Epidermal melanocyte (primary cell): ENCODE results near the gene RELL1.

Experiments
- DNase-seq: peaks from one replicate; pipeline ENCODE4 v3.0.0; 2011; ENCODE audit warnings: low spot score; ENCODE audit not compliant: insufficient read length

Gene RELL1

DNA sequence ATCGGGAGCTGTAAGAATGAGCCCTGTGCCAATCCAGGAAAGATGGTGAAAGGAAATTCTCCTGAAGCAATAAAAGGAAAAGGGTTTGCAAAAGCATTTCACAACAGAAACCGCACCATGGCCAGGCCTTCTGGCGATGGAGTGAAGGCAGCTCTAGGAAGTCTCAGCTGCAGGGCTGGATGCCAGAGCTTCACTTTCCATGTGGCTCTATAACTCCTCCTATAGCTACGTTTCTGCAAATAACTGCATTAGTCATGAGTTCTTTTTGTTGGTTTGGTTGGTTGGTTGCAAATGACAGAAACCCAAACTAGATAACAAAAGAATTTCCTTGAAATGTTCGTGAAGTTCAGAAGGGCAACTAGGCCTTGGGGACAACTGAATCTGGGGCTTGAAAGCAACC, 84.6 kb downstream of the RELL1 start:
- DNase-seq, result no peak

DNA sequence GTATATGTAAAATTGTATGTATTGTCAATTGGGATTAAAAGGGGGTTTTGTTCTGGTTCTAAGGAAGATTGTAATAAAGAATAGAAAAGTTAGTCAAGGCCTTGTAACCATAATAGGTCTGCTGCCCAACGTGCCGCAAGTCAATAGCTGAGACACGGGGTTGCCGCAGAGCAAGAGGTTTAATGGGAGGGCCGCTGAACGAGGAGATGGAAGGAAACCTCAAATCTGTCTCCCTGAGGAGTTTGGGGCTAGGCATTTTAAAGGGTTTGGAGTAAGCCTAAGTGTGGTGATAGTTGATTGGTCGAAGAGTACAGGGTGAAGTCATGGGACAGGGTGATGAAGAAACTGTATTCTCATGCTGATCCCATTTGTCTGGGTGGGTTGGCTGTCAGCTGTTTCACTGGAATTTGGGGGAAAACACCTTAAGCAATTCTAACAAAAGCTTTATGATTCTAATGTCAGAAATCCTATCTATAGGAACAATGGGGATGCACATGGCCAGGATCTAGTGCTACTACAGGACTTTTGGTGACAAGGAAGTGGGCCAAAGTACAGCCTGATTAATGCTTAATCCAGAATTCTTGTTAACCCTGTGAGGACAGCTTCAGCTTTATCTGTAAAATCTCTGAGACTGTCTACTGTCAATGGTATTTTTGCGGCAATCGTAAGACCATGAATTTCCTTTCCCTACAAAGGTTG, 86.9 kb downstream of the RELL1 start:
- DNase-seq, result no peak

DNA sequence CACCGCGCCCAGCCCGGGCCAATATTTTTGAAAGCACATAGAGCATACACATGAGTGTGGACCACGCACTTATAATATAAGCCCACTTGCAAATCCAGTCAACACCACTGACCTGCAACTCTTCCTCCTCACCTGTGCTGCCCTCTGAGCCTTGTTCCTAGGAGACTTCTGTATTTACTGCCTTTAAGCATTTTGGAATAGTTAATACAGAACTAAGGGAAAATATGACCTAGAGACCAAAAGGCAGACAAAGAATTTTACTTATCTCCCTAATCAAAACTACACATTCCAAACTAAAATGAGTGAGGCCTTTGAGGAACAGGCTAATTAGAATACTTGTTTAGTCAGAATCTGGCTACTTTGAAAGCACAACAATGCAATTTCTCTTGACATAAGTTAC, 89.1 kb downstream of the RELL1 start:
- no peak for DNase-seq

DNA sequence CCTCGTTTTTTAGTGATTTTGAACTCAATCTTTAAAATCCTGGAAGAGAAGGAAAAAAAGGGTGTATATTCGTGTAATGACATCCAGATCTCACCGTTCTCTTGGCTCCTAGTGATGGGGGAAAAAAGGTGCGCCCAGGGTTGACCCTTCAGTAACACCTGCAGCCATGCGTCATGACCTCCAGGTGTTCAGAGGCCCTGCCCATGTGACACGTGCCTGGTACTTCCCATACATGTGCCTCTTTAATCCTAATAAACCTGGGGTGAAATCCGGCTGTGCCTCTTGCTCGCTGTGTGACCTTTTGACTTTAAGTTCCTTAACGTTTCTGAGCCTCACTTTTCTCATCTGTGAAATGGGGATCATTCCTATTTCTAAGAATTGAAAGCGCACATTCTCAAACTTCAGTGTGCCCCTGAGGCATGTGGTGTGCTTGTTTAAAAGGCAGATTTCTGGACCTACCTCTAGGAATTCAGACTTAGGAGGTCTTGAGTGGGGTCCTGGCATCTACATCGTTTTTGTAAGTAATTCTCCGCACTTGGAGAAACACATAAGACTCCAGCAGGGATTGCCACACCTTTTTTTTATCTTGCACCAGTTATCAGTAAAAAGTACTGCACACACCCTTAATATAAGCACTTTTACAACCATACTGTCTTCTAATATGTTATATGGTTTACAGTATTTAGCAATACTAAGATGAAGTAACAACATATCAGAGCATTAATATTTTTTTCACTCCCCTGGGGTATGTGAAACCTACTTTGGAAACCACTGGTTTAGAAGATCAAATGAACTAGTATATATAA, 90.1 kb downstream of the RELL1 start:
- DNase-seq, result no peak

DNA sequence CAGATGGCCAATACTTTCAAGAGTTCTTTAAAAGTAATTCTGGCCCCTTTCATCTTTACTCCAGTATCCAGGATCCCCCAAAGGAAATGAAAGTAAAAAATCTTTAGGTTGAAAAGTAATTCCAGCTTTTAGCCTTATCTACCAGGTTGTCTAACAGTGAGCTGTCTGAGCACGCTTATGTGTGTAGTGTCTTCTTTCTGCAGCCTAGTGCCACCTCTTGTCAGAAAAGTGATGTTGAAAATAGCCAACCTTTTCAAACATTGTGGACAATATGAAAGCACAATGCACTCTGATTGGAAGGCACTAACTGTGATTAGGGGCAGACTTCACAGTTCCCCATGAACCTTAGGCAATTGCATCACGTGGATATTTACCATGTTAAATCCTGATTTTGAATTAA, 92.1 kb downstream of the RELL1 start:
- DNase-seq, result no peak

DNA sequence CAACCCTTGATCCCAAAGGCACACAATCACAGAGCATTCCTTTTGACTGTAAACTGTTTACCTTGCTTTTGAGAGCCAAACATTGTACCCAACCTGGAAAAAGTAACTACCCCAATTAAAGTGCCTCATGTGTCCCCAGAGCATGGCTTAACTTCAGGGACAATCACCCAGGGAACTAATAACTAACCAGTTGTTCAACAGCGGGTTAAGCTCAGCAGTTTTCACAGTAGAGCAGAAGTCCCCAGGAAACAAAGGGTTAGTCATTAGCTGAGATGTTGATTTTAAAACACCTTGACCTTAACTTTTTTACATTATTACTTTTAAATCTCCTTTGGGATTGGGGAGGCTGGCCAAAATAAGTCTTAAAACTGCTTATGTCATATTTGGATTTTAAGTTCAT, 94.8 kb downstream of the RELL1 start:
- no peak for DNase-seq

DNA sequence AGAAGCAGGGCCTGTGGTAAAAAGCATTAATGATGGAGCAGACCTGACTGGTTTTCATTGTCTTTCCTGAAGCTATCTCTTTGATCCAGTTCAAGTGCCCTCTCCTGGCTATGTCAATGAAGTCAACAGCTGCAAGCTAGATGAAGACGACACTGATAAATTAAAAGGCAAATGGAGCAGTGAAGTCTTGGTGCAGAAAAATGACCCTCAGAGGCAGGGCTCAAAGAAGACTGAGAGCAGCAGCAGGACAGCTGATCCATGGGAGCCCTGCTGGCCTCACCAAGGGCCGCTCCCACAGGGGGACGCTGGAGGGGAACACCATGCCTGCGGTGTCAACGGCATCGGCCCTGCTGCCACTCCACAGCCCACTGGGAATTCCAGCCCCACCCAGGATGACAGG, 96.2 kb downstream of the RELL1 start:
- DNase-seq, result no peak

DNA sequence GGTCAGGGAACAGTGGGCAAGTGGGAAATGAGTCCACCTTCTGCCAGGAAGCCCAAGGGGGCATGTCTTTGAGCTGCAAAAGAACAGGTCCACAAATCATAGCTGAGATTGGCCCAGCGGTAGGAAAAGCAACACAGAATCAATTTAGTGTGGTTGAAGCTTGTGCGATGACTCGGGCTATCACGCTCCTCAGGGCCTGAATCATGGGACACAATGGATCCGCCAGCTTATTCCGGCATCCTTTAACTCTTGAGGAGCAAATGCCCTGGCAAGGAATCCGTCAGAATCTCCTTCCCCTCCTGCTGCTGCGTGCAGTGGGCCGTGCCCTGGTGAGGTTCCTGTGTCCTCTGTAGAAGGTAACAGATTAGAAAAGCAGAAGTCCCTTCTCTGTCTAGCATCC, 98.0 kb downstream of the RELL1 start:
- DNase-seq, result no peak

DNA sequence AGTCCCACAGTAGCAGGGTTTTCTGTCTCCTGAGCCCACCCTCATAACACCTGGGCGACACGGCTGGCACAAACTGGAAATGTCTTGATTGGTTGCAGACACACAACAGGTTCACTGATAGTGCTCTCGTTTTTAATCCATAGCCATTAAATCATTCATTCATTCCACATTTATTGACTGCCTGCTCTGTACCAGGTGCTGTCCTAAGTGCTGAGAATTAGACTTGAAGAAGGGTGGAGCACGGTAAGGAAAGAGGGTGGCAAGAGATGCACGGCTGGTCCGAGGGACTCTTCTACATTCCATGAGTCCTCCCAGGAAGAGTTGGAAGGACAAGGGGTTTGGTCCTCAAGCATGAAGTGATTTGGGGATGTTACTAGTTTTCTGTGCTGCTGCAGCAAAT, 100.0 kb downstream of the RELL1 start:
- DNase-seq, result no peak

DNA sequence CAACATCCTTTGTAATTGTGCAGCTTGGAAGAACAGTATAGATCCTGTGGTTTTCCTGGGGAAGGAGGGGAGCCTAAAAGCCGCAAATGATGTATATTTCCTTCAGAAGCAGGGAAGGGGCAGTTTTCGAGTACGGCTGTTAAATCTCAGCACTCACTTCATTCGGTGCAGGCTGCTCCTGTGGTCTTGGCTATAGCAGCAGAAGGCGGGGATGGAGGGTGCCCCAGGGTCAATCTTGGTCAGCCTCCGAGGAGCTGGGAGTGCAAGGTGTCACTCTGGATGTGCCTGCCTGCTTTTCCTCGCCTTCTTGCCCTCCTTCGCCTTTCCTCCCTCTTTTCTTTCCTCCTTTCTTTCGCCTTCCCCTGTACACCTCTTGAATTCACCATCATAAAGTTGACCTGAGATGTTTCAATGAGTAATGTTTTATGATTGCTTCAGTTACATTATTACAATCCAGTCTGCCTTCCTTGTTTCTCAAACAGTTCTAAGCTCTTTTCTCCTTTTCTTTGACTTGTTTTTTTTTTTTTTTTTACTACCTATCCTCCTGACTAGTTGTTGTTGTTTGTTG, 101.6 kb downstream of the RELL1 start:
- no peak for DNase-seq

DNA sequence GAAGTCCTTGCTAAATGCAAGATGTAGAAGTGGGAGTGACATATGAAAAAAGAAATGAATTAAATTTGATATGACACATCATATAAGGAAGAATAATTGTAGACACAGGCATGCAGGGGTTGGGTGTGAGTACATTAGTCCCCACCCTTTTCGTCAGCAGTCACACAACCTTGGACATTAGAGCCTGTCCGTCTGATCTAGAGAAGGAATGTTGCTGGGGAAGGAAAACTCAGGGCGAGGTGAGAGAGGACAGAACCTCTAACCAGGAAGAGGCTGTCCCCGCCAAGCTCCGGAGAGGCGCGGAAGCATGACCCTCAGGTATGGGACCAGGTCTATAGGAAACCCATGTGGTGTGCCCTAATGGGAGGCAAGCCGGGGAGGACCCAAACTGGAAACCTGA, 102.1 kb downstream of the RELL1 start:
- no peak for DNase-seq

DNA sequence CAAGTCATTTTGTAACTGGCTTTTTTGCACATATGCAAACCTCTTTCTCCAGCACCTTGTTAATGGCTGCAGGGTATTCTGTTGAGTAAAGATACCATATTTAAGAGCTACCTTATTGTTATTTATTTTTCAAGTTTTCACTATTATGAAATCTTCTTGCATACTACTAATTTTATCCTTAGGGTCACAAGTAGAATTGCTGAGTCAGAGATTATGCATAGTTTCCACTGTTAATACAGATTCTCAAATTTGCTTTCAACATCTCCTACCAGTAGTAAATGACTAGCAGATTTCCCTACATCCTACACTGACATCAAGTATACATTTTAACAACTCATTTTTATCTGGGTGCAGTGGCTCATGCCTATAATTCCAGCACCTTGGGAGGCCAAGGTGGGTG, 112.6 kb downstream of the RELL1 start:
- DNase-seq, result no peak

DNA sequence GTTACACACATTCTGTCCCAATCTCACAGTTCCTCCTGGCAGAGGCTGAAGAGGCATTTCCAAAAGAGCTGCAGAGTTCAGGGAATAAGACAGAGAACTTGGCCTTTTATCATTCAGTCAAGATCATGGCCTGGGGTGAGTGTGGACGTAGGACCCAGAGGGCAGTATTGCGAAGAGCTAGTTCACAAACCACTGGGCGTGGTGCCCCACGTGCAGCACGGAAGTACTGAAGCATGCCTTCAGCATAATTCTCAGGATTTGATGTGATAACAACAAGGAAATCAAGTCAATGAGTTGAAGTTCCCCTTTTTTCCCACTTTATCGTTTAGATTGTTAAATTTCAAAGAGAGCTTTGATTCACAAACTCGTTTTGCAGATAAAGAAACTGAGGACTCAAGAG, 117.7 kb downstream of the RELL1 start:
- DNase-seq, result no peak

DNA sequence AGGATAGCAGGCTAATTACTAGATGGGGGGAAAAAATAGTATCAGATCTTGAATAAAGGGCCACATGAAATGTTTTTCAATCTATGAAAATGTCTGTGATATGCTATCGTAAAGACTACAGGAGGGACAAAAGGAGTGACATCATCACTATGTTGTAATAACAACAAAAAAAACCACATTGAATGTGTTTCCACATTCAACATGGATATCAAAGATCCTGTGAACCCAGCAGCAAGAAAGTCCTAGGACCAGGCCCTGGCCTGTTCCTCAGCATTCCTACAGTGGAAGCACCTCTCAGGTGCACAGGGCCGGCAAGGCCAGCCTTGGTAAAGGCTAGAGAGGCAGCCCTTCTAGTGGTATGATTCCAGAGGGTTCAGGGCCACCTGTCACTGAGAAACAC, 118.3 kb downstream of the RELL1 start:
- DNase-seq, result no peak

DNA sequence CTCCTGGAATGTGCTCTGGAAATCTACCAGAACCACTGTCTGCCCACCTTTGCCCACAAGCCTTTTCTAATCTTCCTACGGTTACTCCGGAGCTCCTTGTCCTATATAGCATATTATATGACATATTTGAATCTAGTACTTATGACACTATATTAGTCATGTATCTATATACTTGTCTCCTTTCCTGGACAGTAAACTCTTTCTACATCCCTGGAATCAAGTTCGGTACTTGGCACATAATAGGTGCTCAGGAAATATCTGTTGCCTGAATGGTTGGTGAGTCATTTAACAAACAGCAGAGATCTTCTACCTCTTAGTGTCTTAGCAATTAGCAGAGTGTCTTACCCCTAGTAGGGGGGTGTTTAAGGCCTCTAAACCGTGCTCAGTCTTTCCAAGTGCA, 123.6 kb downstream of the RELL1 start:
- DNase-seq, result no peak

DNA sequence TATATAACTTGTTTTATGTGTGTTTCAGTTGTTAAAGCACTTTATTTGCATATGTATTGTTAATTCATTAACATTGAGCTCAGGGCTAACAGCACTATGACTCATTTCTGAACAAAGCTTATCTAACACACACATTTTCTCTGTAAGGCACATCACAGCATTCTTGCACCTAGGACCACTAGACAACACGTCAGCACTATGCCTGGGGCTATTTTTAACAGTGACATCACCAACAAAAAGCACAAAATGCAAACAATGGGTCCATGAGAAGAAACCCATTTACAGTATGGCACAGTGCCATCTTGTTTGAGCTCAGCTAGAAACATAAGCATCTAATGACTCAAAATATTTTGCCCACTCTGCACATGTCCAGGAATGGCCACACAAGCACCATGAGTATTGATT, 124.4 kb downstream of the RELL1 start:
- no peak for DNase-seq

DNA sequence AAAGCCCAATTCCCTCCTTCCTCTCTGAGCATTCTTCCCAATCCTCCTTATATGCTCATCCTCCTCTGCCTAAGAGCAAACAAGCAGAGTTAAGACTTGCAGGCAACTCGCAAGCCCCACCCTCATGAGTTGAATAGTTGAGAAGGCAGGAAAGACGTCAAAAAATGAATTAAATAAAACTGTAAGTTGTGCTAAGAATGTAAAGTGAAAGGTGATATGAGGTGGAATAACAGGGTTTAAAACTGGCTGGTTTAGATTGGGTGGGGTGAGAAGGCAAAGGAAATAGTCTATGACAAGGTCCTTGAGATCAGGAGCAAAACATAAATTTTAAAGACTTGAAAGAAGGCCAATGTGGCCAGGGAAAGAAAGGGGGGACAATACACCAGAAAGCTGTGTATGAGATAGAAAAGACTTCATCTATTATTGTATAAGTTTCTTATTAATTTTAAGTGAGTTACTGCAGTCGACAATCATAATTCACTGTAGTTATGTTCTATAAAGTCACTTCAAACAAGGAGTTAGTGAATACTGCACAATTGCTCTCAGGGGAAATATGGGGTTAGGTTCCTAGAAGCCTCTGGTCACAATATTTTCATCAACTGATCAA, 124.9 kb downstream of the RELL1 start:
- DNase-seq, result no peak
